Esophagus muscularis mucosa (tissue), 4 donors: ENCODE results near the gene SMIM45.

ENCODE experiments used
- DNase-seq: peaks from one replicate; pipeline ENCODE4 v3.0.0-alpha.2; 2017; ENCODE audit errors: extremely low spot score
- H3K27ac ChIP-seq, 4 donors: fragments of 200-600 bp; sonication (generic); replicated peaks in 1 of 4; 1 replicate in 3 of 4; 2 replicates in 1 of 4; pipeline ENCODE4 v1.5.1; 2016 to 2019; ENCODE audit warnings: mild to moderate bottlenecking in 1 of 4
- H3K27me3 ChIP-seq, 4 donors: fragments of 200-600 bp; sonication (generic); one replicate each; pipeline versions ENCODE4 v1.5.1 to v1.6.0; 2016 to 2019
- H3K36me3 ChIP-seq, 4 donors: fragments of 200-600 bp; sonication (generic); one replicate each; pipeline ENCODE4 v1.5.1; 2016 to 2019
- H3K4me1 ChIP-seq, 4 donors: fragments of 200-600 bp; sonication (generic); one replicate each; pipeline ENCODE4 v1.5.1; 2016 to 2019
- H3K4me3 ChIP-seq, 4 donors: fragments of 200-600 bp; sonication (generic); 1 replicate in 2 of 4; 2 replicates in 2 of 4; pipeline ENCODE4 v1.5.1; 2016 to 2019; ENCODE audit warnings: mild to moderate bottlenecking in 4 of 4, moderate library complexity in 1 of 4
- H3K9me3 ChIP-seq, 4 donors: fragments of 200-600 bp; sonication (generic); 1 replicate in 3 of 4; 2 replicates in 1 of 4; pipeline ENCODE4 v1.5.1; 2016 to 2019
- EP300 ChIP-seq: sonication (generic); formaldehyde crosslinking; IDR thresholded peaks from one replicate; pipeline ENCODE4 v1.6.1; 2017; ENCODE audit warnings: antibody characterized with exemption
- POLR2A ChIP-seq: fragments of 450-650 bp; IDR thresholded peaks from one replicate; pipeline ENCODE4 v1.6.1; 2017; ENCODE audit warnings: antibody characterized with exemption, moderate library complexity, mild to moderate bottlenecking, low read depth
- POLR2AphosphoS5 ChIP-seq, 2 donors: sonication (generic); formaldehyde crosslinking; IDR thresholded peaks; one replicate each; pipeline ENCODE4 v1.6.1; 2017; ENCODE audit warnings: antibody characterized with exemption in 2 of 2
- WGBS: methylation state at CpG from one replicate; pipeline ENCODE4 v1.1.5; 2018; 5-methylcytosine and 5-hydroxymethylcytosine counted together
- intact Hi-C: fragments of 100-400 bp; cut with DNase I; formaldehyde crosslinking; loops from one replicate; pipeline ENCODE4 v1.15.1; 2023
- TF ChIP-seq, protein P1 (sequence below), 3 experiments: fragments of 200-600 bp in 2 of 3; fragments of 450-650 bp in 1 of 3; sonication (generic) in 2 of 3; IDR thresholded peaks; one replicate each; pipeline ENCODE4 v1.5.1; 2017 to 2019; ENCODE audit warnings: antibody characterized with exemption in 3 of 3, mild to moderate bottlenecking in 2 of 3, moderate library complexity in 1 of 3

SMIM45 gene

GRCh38 chr22:41979423-41980250, 27.7 kb downstream of the SMIM45 start:
- Histone ChIP-seq H3K4me1 (peaks cover 9 to 16% (median 14%) of the 10 kb centered on the region in 4 donors), H3K27me3 (peaks cover 0 to 46% (median 11%) of the 10 kb centered on the region in 4 donors), H3K9me3 (no peaks in the 10 kb centered on the region), H3K36me3 (no peaks in the 10 kb centered on the region), H3K4me3 (no peak overlapping the region), H3K27ac (no peak overlapping the region)
- WGBS: 79% methylated on average over 5 of the region's 9 CpGs
- TF ChIP-seq, protein P1, sequence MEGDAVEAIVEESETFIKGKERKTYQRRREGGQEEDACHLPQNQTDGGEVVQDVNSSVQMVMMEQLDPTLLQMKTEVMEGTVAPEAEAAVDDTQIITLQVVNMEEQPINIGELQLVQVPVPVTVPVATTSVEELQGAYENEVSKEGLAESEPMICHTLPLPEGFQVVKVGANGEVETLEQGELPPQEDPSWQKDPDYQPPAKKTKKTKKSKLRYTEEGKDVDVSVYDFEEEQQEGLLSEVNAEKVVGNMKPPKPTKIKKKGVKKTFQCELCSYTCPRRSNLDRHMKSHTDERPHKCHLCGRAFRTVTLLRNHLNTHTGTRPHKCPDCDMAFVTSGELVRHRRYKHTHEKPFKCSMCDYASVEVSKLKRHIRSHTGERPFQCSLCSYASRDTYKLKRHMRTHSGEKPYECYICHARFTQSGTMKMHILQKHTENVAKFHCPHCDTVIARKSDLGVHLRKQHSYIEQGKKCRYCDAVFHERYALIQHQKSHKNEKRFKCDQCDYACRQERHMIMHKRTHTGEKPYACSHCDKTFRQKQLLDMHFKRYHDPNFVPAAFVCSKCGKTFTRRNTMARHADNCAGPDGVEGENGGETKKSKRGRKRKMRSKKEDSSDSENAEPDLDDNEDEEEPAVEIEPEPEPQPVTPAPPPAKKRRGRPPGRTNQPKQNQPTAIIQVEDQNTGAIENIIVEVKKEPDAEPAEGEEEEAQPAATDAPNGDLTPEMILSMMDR (IDR thresholded peaks at IDR 0.05): no peak
- TF ChIP-seq POLR2A (no peak), EP300 (no peak), POLR2AphosphoS5 (IDR thresholded peaks at IDR 0.05) (no peak)
- intact Hi-C loops: no loop called here
- DNase-seq: no peak

- WGBS: 75% methylated on average over 5 of the region's 5 CpGs
- H3K27me3 ChIP-seq: peaks cover 0 to 17% (median 1%) of the 10 kb centered on the region in 4 donors
- no peak for DNase-seq
Observed at GRCh38 chr22:41982865-41983264, 30.9 kb downstream of the SMIM45 start.

GRCh38 chr22:41983513-41984405, 31.8 kb downstream of the SMIM45 start:
- Histone ChIP-seq H3K9me3 (no peaks in the 10 kb centered on the region), H3K36me3 (no peaks in the 10 kb centered on the region), H3K4me1 (no peaks in the 10 kb centered on the region), H3K4me3 (no peak overlapping the region), H3K27ac (no peak overlapping the region), H3K27me3 (peaks cover 0 to 10% (median 0%) of the 10 kb centered on the region in 4 donors)
- TF ChIP-seq, protein P1 (IDR thresholded peaks at IDR 0.05): no peak
- TF ChIP-seq EP300: no peak
- TF ChIP-seq POLR2A: no peak
- no peak for TF ChIP-seq POLR2AphosphoS5 (IDR thresholded peaks at IDR 0.05)
- WGBS: 86% methylated on average over 6 of the region's 6 CpGs
- intact Hi-C loops: no loop called here
- no peak for DNase-seq

More at GRCh38 chr22:41982865-41983264, 30.9 kb downstream of the SMIM45 start:
- Histone ChIP-seq H3K9me3 (no peaks in the 10 kb centered on the region), H3K36me3 (no peaks in the 10 kb centered on the region), H3K4me1 (no peaks in the 10 kb centered on the region), H3K4me3 (no peak overlapping the region), H3K27ac (no peak overlapping the region)
- intact Hi-C loops: no loop called here
- TF ChIP-seq EP300 (no peak), POLR2A (no peak), POLR2AphosphoS5 (IDR thresholded peaks at IDR 0.05) (no peak)
- TF ChIP-seq, protein P1 (IDR thresholded peaks at IDR 0.05): no peak

DNA sequence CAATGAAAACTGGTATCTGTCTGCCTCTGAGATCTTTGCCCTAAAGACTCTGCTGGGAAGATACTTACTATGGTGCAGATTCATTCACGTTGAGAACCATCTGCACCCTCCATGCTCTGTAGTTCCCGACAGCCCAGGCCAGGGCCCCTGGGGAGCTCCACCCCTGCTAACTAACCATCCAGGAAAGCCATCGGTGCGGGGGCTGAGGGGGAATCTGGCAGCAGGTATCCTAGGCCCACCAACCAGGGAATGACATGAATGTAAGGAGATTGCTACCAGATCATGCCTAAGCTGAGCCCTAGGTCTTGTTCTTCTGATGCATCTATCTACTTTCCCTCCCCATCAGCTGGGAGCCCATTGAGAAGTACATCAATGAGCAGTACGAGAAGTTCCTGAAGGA, 35.3 kb downstream of the SMIM45 start:
- intact Hi-C loops: no loop called here
- WGBS: 89% methylated on average over 5 of the region's 5 CpGs
- DNase-seq: no peak

More for the DNA sequence above, 35.3 kb downstream of the SMIM45 start:
- no peaks in the 10 kb centered on the region for H3K36me3 ChIP-seq
- H3K27ac ChIP-seq: no peak overlapping the region
- no peaks in the 10 kb centered on the region for H3K9me3 ChIP-seq
- H3K4me1 ChIP-seq: no peaks in the 10 kb centered on the region
- TF ChIP-seq EP300 (no peak), POLR2A (no peak), POLR2AphosphoS5 (IDR thresholded peaks at IDR 0.05) (no peak)
- TF ChIP-seq, protein P1 (IDR thresholded peaks at IDR 0.05): no peak
- H3K27me3 ChIP-seq: no peaks in the 10 kb centered on the region
- H3K4me3 ChIP-seq: no peak overlapping the region
